Caco-2 (cell line): ENCODE measurements around the gene AP1S3. TPM values are rescaled to one million over a fixed set of nuclear protein-coding genes. Genes with fewer than 3 reads are reported as not detected.

Experiments used
- BruUV-seq: library from RNA; stranded (reverse); fragments of 400-500 nt; replicated peaks from 2 replicates; lab custom pipeline; 2021; lab: Mats Ljungman, UMichigan
- CTCF ChIA-PET: fragments of 300-600 bp; sonication (Branson Sonifier 250); formaldehyde crosslinking; loops from one replicate; lab custom pipeline; 2022; ENCODE audit warnings: antibody characterized with exemption; lab: Charles Lee
- POLR2A ChIA-PET: fragments of 300-600 bp; sonication (Branson Sonifier 250); formaldehyde crosslinking; loops from one replicate; lab custom pipeline; 2022; ENCODE audit warnings: antibody characterized with exemption; lab: Charles Lee
- DNase-seq, 2 experiments: peaks; one replicate each; pipeline versions ENCODE4 v3.0.0 to v3.0.0-alpha.2; 2020 to 2022
- H3K27me3 ChIP-seq: replicated peaks from 2 replicates; pipeline ENCODE4 v1.6.0; 2011; ENCODE audit warnings: low read length; ENCODE audit not compliant: control insufficient read depth, insufficient read depth
- H3K36me3 ChIP-seq: 2 replicates; pipeline ENCODE4 v1.5.1; 2011; ENCODE audit warnings: low read length; ENCODE audit not compliant: control insufficient read depth, insufficient read depth
- H3K4me1 ChIP-seq: fragments of 250-450 bp; sonication (Bioruptor Pico); 2 replicates; pipeline ENCODE4 v1.5.1; 2020; ENCODE audit warnings: mild to moderate bottlenecking
- H3K4me3 ChIP-seq: 2 replicates; pipeline ENCODE4 v1.5.1; 2011; ENCODE audit warnings: low read depth, mild to moderate bottlenecking, control low read depth, low read length
- H3K9me3 ChIP-seq: fragments of 250-450 bp; sonication (Bioruptor Pico); 2 replicates; pipeline ENCODE4 v1.5.1; 2020; ENCODE audit warnings: mild to moderate bottlenecking, moderate library complexity
- H3K27ac Mint-ChIP-seq: one replicate; pipeline ENCODE4 v1.8.0; 2022; ENCODE audit warnings: mixed read lengths; ENCODE audit not compliant: unreplicated experiment
- H3K27me3 Mint-ChIP-seq: one replicate; pipeline ENCODE4 v1.8.0; 2022; ENCODE audit warnings: mixed read lengths; ENCODE audit not compliant: insufficient read depth, unreplicated experiment
- H3K36me3 Mint-ChIP-seq: one replicate; pipeline ENCODE4 v1.8.0; 2022; ENCODE audit warnings: mild to moderate bottlenecking, mixed read lengths; ENCODE audit not compliant: insufficient read depth, unreplicated experiment
- H3K4me1 Mint-ChIP-seq: one replicate; pipeline ENCODE4 v1.8.0; 2022; ENCODE audit warnings: low read depth, mixed read lengths; ENCODE audit not compliant: unreplicated experiment
- H3K4me3 Mint-ChIP-seq: one replicate; pipeline ENCODE4 v1.8.0; 2022; ENCODE audit warnings: mild to moderate bottlenecking, moderate library complexity, mixed read lengths; ENCODE audit not compliant: unreplicated experiment
- H3K9me3 Mint-ChIP-seq: one replicate; pipeline ENCODE4 v1.8.0; 2022; ENCODE audit warnings: mixed read lengths; ENCODE audit not compliant: unreplicated experiment
- CTCF ChIP-seq, 2 experiments: fragments of 200-600 bp in 1 of 2; IDR thresholded peaks; 1 replicate in 1 of 2; 2 replicates in 1 of 2; pipeline versions ENCODE4 v1.5.1 to v1.8.0; 2011 to 2022; ENCODE audit warnings: antibody characterized with exemption in 1 of 2, control low read depth in 1 of 2, inconsistent platforms in 1 of 2, low read depth in 1 of 2, low read length in 1 of 2, mild to moderate bottlenecking in 1 of 2, moderate library complexity in 1 of 2; ENCODE audit not compliant: insufficient read depth in 1 of 2, severe bottlenecking in 1 of 2, unreplicated experiment in 1 of 2
- intact Hi-C: fragments of 100-400 bp; cut with micrococcal nuclease; formaldehyde crosslinking; loops from one replicate; pipeline ENCODE4 v1.10.0; 2022; ENCODE audit not compliant: unreplicated experiment
- total RNA-seq: library from RNA; stranded (reverse); gene quantifications from 2 replicates; pipeline ENCODE4 v1.2.3, GENCODE V29; 2022

Gene AP1S3
- total RNA-seq, 1 experiment from 2014 or later: 180 TPM

GRCh38 chr2:223746611-223747010 lies 90.8 kb downstream of the AP1S3 start:
- no TSS peak for BruUV-seq
- no peak for TF ChIP-seq CTCF (IDR thresholded peaks at IDR 0.05; ENCODE audit: insufficient read depth in 1 of 2, low read depth in 1 of 2, low read length in 1 of 2, severe bottlenecking in 1 of 2, unreplicated experiment in 1 of 2)
- Mint-ChIP-seq H3K4me3 (no peak overlapping the region), H3K27me3 (no peaks in the 10 kb centered on the region), H3K4me1 (peaks cover 37% of the 10 kb centered on the region), H3K9me3 (no peaks in the 10 kb centered on the region), H3K36me3 (peaks cover 50% of the 10 kb centered on the region), H3K27ac (no peak overlapping the region)
- Histone ChIP-seq H3K4me3 (no peak overlapping the region), H3K9me3 (no peaks in the 10 kb centered on the region), H3K36me3 (no peaks in the 10 kb centered on the region), H3K27me3 (no peaks in the 10 kb centered on the region), H3K4me1 (peaks cover 34% of the 10 kb centered on the region)
- ChIA-PET CTCF (no interaction called here), POLR2A (no interaction called here)
- intact Hi-C loops: no loop called here
- DNase-seq: no peak

GRCh38 chr2:223744580-223744979 lies 92.8 kb downstream of the AP1S3 start:
- DNase-seq: peak; percentile 89 to 90
- H3K27ac Mint-ChIP-seq: peak overlapping the region; percentile 85
- intact Hi-C loops: loop anchor here (1.0 kb wide), 5 partner anchors 15 to 164 kb away; no protein-coding TSS in a partner anchor
- no peaks in the 10 kb centered on the region for H3K27me3 Mint-ChIP-seq
- no peaks in the 10 kb centered on the region for H3K27me3 ChIP-seq
- peak overlapping the region; percentile 52 for H3K4me3 Mint-ChIP-seq
- no TSS peak for BruUV-seq
- no peaks in the 10 kb centered on the region for H3K9me3 ChIP-seq
- H3K4me1 ChIP-seq: peaks cover 34% of the 10 kb centered on the region
- TF ChIP-seq CTCF (IDR thresholded peaks at IDR 0.05; ENCODE audit: insufficient read depth in 1 of 2, low read depth in 1 of 2, low read length in 1 of 2, severe bottlenecking in 1 of 2, unreplicated experiment in 1 of 2): no peak
- H3K36me3 ChIP-seq: no peaks in the 10 kb centered on the region
- H3K4me1 Mint-ChIP-seq: peaks cover 37% of the 10 kb centered on the region
- no peak overlapping the region for H3K4me3 ChIP-seq
- H3K9me3 Mint-ChIP-seq: no peaks in the 10 kb centered on the region
- peaks cover 34% of the 10 kb centered on the region for H3K36me3 Mint-ChIP-seq
- POLR2A ChIA-PET: interaction anchor here (0.8 kb wide), 1 partner anchor 55 kb away, joined by 3 read pairs; no protein-coding TSS in a partner anchor
- CTCF ChIA-PET: interaction anchor here (0.7 to 1.8 kb wide), 8 partner anchors 10 to 117 kb away, joined by 3 to 8 read pairs (median 3); no protein-coding TSS in a partner anchor

- Mint-ChIP-seq H3K27ac (no peak overlapping the region), H3K9me3 (no peaks in the 10 kb centered on the region), H3K4me3 (no peak overlapping the region), H3K36me3 (peaks cover 16% of the 10 kb centered on the region), H3K4me1 (peaks cover 23% of the 10 kb centered on the region), H3K27me3 (no peaks in the 10 kb centered on the region)
- POLR2A ChIA-PET: no interaction called here
- TF ChIP-seq CTCF (IDR thresholded peaks at IDR 0.05; ENCODE audit: insufficient read depth in 1 of 2, low read depth in 1 of 2, low read length in 1 of 2, severe bottlenecking in 1 of 2, unreplicated experiment in 1 of 2): no peak
- H3K4me3 ChIP-seq: no peak overlapping the region
- DNase-seq: no peak
- CTCF ChIA-PET: interaction anchor here (0.6 kb wide), 1 partner anchor 120 kb away, joined by 7 read pairs; no protein-coding TSS in a partner anchor
- no peaks in the 10 kb centered on the region for H3K27me3 ChIP-seq
- no peaks in the 10 kb centered on the region for H3K9me3 ChIP-seq
- H3K36me3 ChIP-seq: no peaks in the 10 kb centered on the region
- H3K4me1 ChIP-seq: peaks cover 18% of the 10 kb centered on the region
- BruUV-seq: no TSS peak
- intact Hi-C loops: no loop called here
Observed at GRCh38 chr2:223740679-223741078, 96.7 kb downstream of the AP1S3 start.
